ENCODE measurements around the gene RNF208. TPM values are rescaled to one million over a fixed set of nuclear protein-coding genes. Genes with fewer than 3 reads are reported as not detected.

The RNF208 gene
- total and polyA plus RNA-seq, 2 of the 4 experiments (the other 2 are of a cell fraction): 1.2 TPM; not detected in 1

GRCh38 chr9:137191691-137192447 is 30.2 kb downstream of the RNF208 start:
- H3K14ac ChIP-seq (replicated peaks; ENCODE audit: low read depth, low read length): no peak overlapping the region
- H3K18ac ChIP-seq (ENCODE audit: low read depth, low read length): no peak overlapping the region
- in situ Hi-C loops (cut with MboI; ENCODE audit: low sequenced_read_pairs): no loop called here
- CTCF ChIA-PET: no interaction called here
- no peaks in the 10 kb centered on the region for H3K27me3 ChIP-seq (ENCODE audit: control insufficient read depth, insufficient read depth, low read length)
- no peak overlapping the region for H2BK120ac ChIP-seq (ENCODE audit: low read depth, low read length)
- no peak overlapping the region for H2AK9ac ChIP-seq (replicated peaks; ENCODE audit: low read depth, low read length, poor library complexity)
- H3K79me1 ChIP-seq (ENCODE audit: low read depth in 1 of 2, low read length in 2 of 2): peaks cover 5 to 74% of the 10 kb centered on the region in 2 experiments
- no peak overlapping the region for H2AFZ ChIP-seq (replicated peaks; ENCODE audit: low read length, poor library complexity)
- no peak overlapping the region for H3K27ac ChIP-seq (ENCODE audit: insufficient read depth, low read length)
- no peak overlapping the region for H2BK5ac ChIP-seq (ENCODE audit: low read depth, low read length, poor library complexity, severe bottlenecking)
- no peak overlapping the region for H4K5ac ChIP-seq (ENCODE audit: low read depth, low read length)
- no peak for DNase-seq
- no peak overlapping the region for H4K91ac ChIP-seq (ENCODE audit: insufficient read depth, low read depth, low read length)
- no peak overlapping the region for H3K4ac ChIP-seq (ENCODE audit: low read depth, low read length)
- BruUV-seq (replicated peaks): no TSS peak
- H4K8ac ChIP-seq (ENCODE audit: low read depth in 2 of 2, low read length in 2 of 2): no peak overlapping the region
- H3K36me3 ChIP-seq (ENCODE audit: control insufficient read depth, insufficient read depth, low read length): peaks cover 28% of the 10 kb centered on the region
- peaks cover 31% of the 10 kb centered on the region for H4K20me1 ChIP-seq (ENCODE audit: insufficient read depth, low read length)
- no peak overlapping the region for H3K4me3 ChIP-seq (ENCODE audit: insufficient read depth, low read depth, low read length)
- H3K56ac ChIP-seq (ENCODE audit: extremely low read depth, insufficient read depth, low read length): no peak overlapping the region
- peaks cover 16% of the 10 kb centered on the region for H3K4me1 ChIP-seq (ENCODE audit: control insufficient read depth, insufficient read depth, low read length)
- ATAC-seq (ENCODE audit: low read depth): no peak
- 87% methylated on average over 9 of the region's 22 CpGs; no CpG with 5 or more reads in 1 of the 2 experiments for WGBS, 2 experiments (ENCODE audit: extremely low coverage in 2 of 2, insufficient read length in 1 of 2)
- H3K9ac ChIP-seq (ENCODE audit: low read depth, low read length): no peak overlapping the region
- intact Hi-C loops (cut with micrococcal nuclease): no loop called here
- H2BK20ac ChIP-seq (ENCODE audit: low read depth, low read length): no peak overlapping the region
- POLR2A ChIA-PET (ENCODE audit: unreplicated experiment): no interaction called here
- H3K4me2 ChIP-seq (ENCODE audit: low read depth, low read length): no peak overlapping the region
- H3K9me3 ChIP-seq (ENCODE audit: control insufficient read depth, insufficient read depth, low read length): no peaks in the 10 kb centered on the region
- H2AK5ac ChIP-seq (ENCODE audit: low read depth, low read length): no peak overlapping the region
- dilution Hi-C loops (cut with HindIII; ENCODE audit: low sequenced_read_pairs, unreplicated experiment): no loop called here
- H3K9me1 ChIP-seq (ENCODE audit: insufficient read depth, low read length): no peaks in the 10 kb centered on the region
- TF ChIP-seq MXI1 (IDR thresholded peaks at IDR 0.05; ENCODE audit: borderline replicate concordance, low read depth, low read length): no peak
- TF ChIP-seq SMC3 (IDR thresholded peaks at IDR 0.05; ENCODE audit: low read depth, low read length): no peak
- no peak for TF ChIP-seq NFE2L2 (IDR thresholded peaks at IDR 0.05; ENCODE audit: low read depth, low read length)
- no peak for TF ChIP-seq RFX5 (IDR thresholded peaks at IDR 0.05; ENCODE audit: low read depth, low read length)
- TF ChIP-seq ELK1 (IDR thresholded peaks at IDR 0.05; ENCODE audit: borderline replicate concordance, low read depth, low read length): no peak
- TF ChIP-seq RAD21 (IDR thresholded peaks at IDR 0.05; ENCODE audit: low read length): no peak
- no peak for TF ChIP-seq RCOR1 (IDR thresholded peaks at IDR 0.05; ENCODE audit: insufficient replicate concordance, low read length)
- no peak for TF ChIP-seq CHD1 (IDR thresholded peaks at IDR 0.05; ENCODE audit: low read depth, low read length)
- TF ChIP-seq MAFK (IDR thresholded peaks at IDR 0.05; ENCODE audit: low read depth, low read length): no peak
- no peak for TF ChIP-seq CEBPB (IDR thresholded peaks at IDR 0.05; ENCODE audit: low read depth, low read length)
- TF ChIP-seq MAZ (IDR thresholded peaks at IDR 0.05; ENCODE audit: borderline replicate concordance, low read depth, low read length): no peak
- no peak for TF ChIP-seq POLR2A (IDR thresholded peaks at IDR 0.05; ENCODE audit: low read depth, low read length)
- no peak for TF ChIP-seq BHLHE40 (IDR thresholded peaks at IDR 0.05; ENCODE audit: low read depth, low read length)
- no peak for TF ChIP-seq FOS (IDR thresholded peaks at IDR 0.05; ENCODE audit: low read depth, low read length)
- H2BK15ac ChIP-seq (ENCODE audit: low read depth, low read length): no peak overlapping the region
- H3K23ac ChIP-seq (ENCODE audit: low read depth, low read length): no peak overlapping the region
